IMR-90 (cell line): ENCODE measurements around the gene ICAM4. TPM values are rescaled to one million over a fixed set of nuclear protein-coding genes. Genes with fewer than 3 reads are reported as not detected.

Experiments used
- ATAC-seq: fragments of 200-7000 bp; cut with Tn5 transposase; 2 replicates; pipeline ENCODE4 v1.9.1; 2020; ENCODE audit warnings: low read depth, mild to moderate bottlenecking, moderate library complexity
- BruUV-seq: library from RNA; stranded (reverse); fragments of 400-500 nt; replicated peaks from 2 replicates; lab custom pipeline; 2021; lab: Mats Ljungman, UMichigan
- CTCF ChIA-PET: fragments of 300-600 bp; formaldehyde crosslinking; extraction: SDS; loops from one replicate; lab custom pipeline; 2021; ENCODE audit warnings: antibody characterized with exemption; lab: Yijun Ruan, JAX
- POLR2A ChIA-PET: fragments of 300-600 bp; sonication (Branson Sonifier 250); formaldehyde crosslinking; loops from one replicate; lab custom pipeline; 2022; ENCODE audit warnings: antibody characterized with exemption; ENCODE audit not compliant: unreplicated experiment; lab: Charles Lee
- DNase-seq: peaks from one replicate; pipeline ENCODE4 v3.0.0; 2013
- H2AFZ ChIP-seq: replicated peaks from 2 replicates; pipeline ENCODE3; 2013; ENCODE audit warnings: low read length, mild to moderate bottlenecking; ENCODE audit not compliant: poor library complexity
- H2AK5ac ChIP-seq: 2 replicates; pipeline ENCODE4 v1.6.1; 2013; ENCODE audit warnings: low read depth, low read length, inconsistent platforms
- H2AK9ac ChIP-seq: replicated peaks from 2 replicates; pipeline ENCODE3; 2013; ENCODE audit warnings: mild to moderate bottlenecking, low read depth, low read length, moderate library complexity; ENCODE audit not compliant: poor library complexity
- H2BK120ac ChIP-seq: 2 replicates; pipeline ENCODE4 v1.6.1; 2013; ENCODE audit warnings: low read depth, low read length, inconsistent platforms
- H2BK15ac ChIP-seq: 3 replicates; pipeline ENCODE4 v1.6.1; 2013; ENCODE audit warnings: low read depth, low read length, inconsistent platforms
- H2BK20ac ChIP-seq: 2 replicates; pipeline ENCODE4 v1.6.1; 2013; ENCODE audit warnings: low read depth, mild to moderate bottlenecking, inconsistent platforms, low read length, moderate library complexity
- H2BK5ac ChIP-seq: 2 replicates; pipeline ENCODE4 v1.6.1; 2013; ENCODE audit warnings: mild to moderate bottlenecking, low read depth, low read length, inconsistent platforms; ENCODE audit not compliant: poor library complexity, severe bottlenecking
- H3K14ac ChIP-seq: replicated peaks from 2 replicates; pipeline ENCODE4 v1.6.1; 2013; ENCODE audit warnings: low read depth, low read length, inconsistent platforms
- H3K18ac ChIP-seq: 2 replicates; pipeline ENCODE4 v1.6.1; 2013; ENCODE audit warnings: low read depth, low read length, control low read depth
- H3K23ac ChIP-seq: 2 replicates; pipeline ENCODE4 v1.6.1; 2013; ENCODE audit warnings: low read depth, low read length, inconsistent platforms
- H3K27ac ChIP-seq: 2 replicates; pipeline ENCODE4 v1.5.1; 2013; ENCODE audit warnings: mild to moderate bottlenecking, control low read depth, low read length; ENCODE audit not compliant: insufficient read depth
- H3K27me3 ChIP-seq: 2 replicates; pipeline ENCODE4 v1.6.1; 2013; ENCODE audit warnings: low read length; ENCODE audit not compliant: control insufficient read depth, insufficient read depth
- H3K36me3 ChIP-seq: 2 replicates; pipeline ENCODE4 v1.6.1; 2013; ENCODE audit warnings: low read length, mixed read lengths; ENCODE audit not compliant: control insufficient read depth, insufficient read depth
- H3K4ac ChIP-seq: 2 replicates; pipeline ENCODE4 v1.6.1; 2013; ENCODE audit warnings: low read depth, low read length, inconsistent platforms
- H3K4me1 ChIP-seq: 2 replicates; pipeline ENCODE4 v1.6.1; 2013; ENCODE audit warnings: low read length, mixed read lengths; ENCODE audit not compliant: control insufficient read depth, insufficient read depth
- H3K4me2 ChIP-seq: 2 replicates; pipeline ENCODE4 v1.6.1; 2013; ENCODE audit warnings: low read depth, mild to moderate bottlenecking, control low read depth, low read length, moderate library complexity
- H3K4me3 ChIP-seq: 2 replicates; pipeline ENCODE4 v1.5.1; 2013; ENCODE audit warnings: low read depth, mild to moderate bottlenecking, control low read depth, low read length, moderate library complexity; ENCODE audit not compliant: insufficient read depth
- H3K56ac ChIP-seq: 2 replicates; pipeline ENCODE4 v1.6.1; 2013; ENCODE audit warnings: low read length, inconsistent platforms; ENCODE audit not compliant: insufficient read depth; ENCODE audit errors: extremely low read depth
- H3K79me1 ChIP-seq, 2 experiments: 2 replicates each; pipeline ENCODE4 v1.6.1; 2013; ENCODE audit warnings: low read length in 2 of 2, inconsistent platforms in 1 of 2, low read depth in 1 of 2
- H3K9ac ChIP-seq: 2 replicates; pipeline ENCODE4 v1.6.1; 2013; ENCODE audit warnings: low read depth, low read length, control low read depth
- H3K9me1 ChIP-seq: 2 replicates; pipeline ENCODE4 v1.6.1; 2013; ENCODE audit warnings: low read length, inconsistent platforms; ENCODE audit not compliant: insufficient read depth
- H3K9me3 ChIP-seq: 2 replicates; pipeline ENCODE4 v1.6.1; 2013; ENCODE audit warnings: low read length; ENCODE audit not compliant: control insufficient read depth, insufficient read depth
- H4K20me1 ChIP-seq: 2 replicates; pipeline ENCODE4 v1.6.1; 2013; ENCODE audit warnings: low read length, inconsistent platforms; ENCODE audit not compliant: insufficient read depth
- H4K5ac ChIP-seq: 2 replicates; pipeline ENCODE4 v1.6.1; 2013; ENCODE audit warnings: mild to moderate bottlenecking, low read depth, low read length, control low read depth
- H4K8ac ChIP-seq, 2 experiments: 2 replicates each; pipeline ENCODE4 v1.6.1; 2013; ENCODE audit warnings: low read depth in 2 of 2, low read length in 2 of 2, control low read depth in 1 of 2, inconsistent platforms in 1 of 2
- H4K91ac ChIP-seq: 2 replicates; pipeline ENCODE4 v1.6.1; 2013; ENCODE audit warnings: low read depth, low read length, inconsistent platforms; ENCODE audit not compliant: insufficient read depth
- RFX5 ChIP-seq: IDR thresholded peaks from 2 replicates; pipeline ENCODE4 v1.8.0; 2012; ENCODE audit warnings: low read depth, mild to moderate bottlenecking, low read length, moderate library complexity
- WGBS, 2 experiments: methylation state at CpG; one replicate each; pipeline versions ENCODE4 v1.1.5 to v1.1.7; 2013; ENCODE audit warnings: missing lambda C conversion rate in 2 of 2; ENCODE audit not compliant: insufficient read length in 1 of 2; ENCODE audit errors: extremely low coverage in 2 of 2; 5-methylcytosine and 5-hydroxymethylcytosine counted together
- dilution Hi-C: fragments of 300-500 bp; cut with HindIII; formaldehyde crosslinking; loops from one replicate; pipeline ENCODE4 v1.14.3; 2018; ENCODE audit warnings: low sequenced_read_pairs; ENCODE audit not compliant: unreplicated experiment
- in situ Hi-C: fragments of 300-500 bp; cut with MboI; formaldehyde crosslinking; loops from 3 replicates; pipeline ENCODE4 v1.14.3; 2019; ENCODE audit warnings: low sequenced_read_pairs, inconsistent platforms, mixed read lengths
- intact Hi-C: fragments of 100-400 bp; cut with micrococcal nuclease; formaldehyde crosslinking; loops from 2 replicates; pipeline ENCODE4 v1.10.0; 2022
- polyA plus RNA-seq, 3 experiments: library from polyadenylated mRNA; depleted of rRNA; stranded (reverse); fragments of >200 nt; gene quantifications; 2 replicates each; pipeline ENCODE4 v1.2.3, GENCODE V29; 2012; ENCODE audit warnings: low replicate concordance in 1 of 3
- total RNA-seq: library from RNA; depleted of rRNA; stranded (reverse); fragments of >200 nt; gene quantifications from 2 replicates; pipeline ENCODE4 v1.2.3, GENCODE V29; 2012

Gene ICAM4
- total and polyA plus RNA-seq, 2 of the 4 experiments (the other 2 are of a cell fraction): 2.3 to 4.0 TPM

GRCh38 chr19:10284960-10285278 lies 1.8 kb upstream of the ICAM4 start:
- Histone ChIP-seq H2BK120ac (no peak overlapping the region), H3K4me3 (no peak overlapping the region), H3K9me1 (peaks cover 12% of the 10 kb centered on the region), H3K4me1 (peaks cover 14% of the 10 kb centered on the region), H3K79me1 (no peaks in the 10 kb centered on the region), H4K91ac (no peak overlapping the region), H2AFZ (no peak overlapping the region), H4K8ac (no peak overlapping the region), H4K5ac (no peak overlapping the region), H3K4me2 (no peak overlapping the region), H3K4ac (no peak overlapping the region), H3K36me3 (peaks cover 2% of the 10 kb centered on the region; the same call in 1 of the 2 replicates), H3K27me3 (no peaks in the 10 kb centered on the region; the same call in 1 of the 2 replicates), H3K56ac (no peak overlapping the region), H3K9me3 (no peaks in the 10 kb centered on the region), H3K23ac (no peak overlapping the region), H3K9ac (no peak overlapping the region), H2AK5ac (no peak overlapping the region), H2AK9ac (peak overlapping the region; percentile 71), H4K20me1 (no peaks in the 10 kb centered on the region), H2BK15ac (no peak overlapping the region), H3K27ac (no peak overlapping the region), H2BK20ac (no peak overlapping the region), H3K18ac (no peak overlapping the region), H3K14ac (no peak overlapping the region), H2BK5ac (no peak overlapping the region)
- DNase-seq (no peak), ATAC-seq (no peak)
- WGBS, 2 experiments: 100% methylated on average over 2 of the region's 13 CpGs; no CpG with 5 or more reads in 1 of the 2 experiments
- in situ Hi-C loops (no loop called here), dilution Hi-C loops (no loop called here), intact Hi-C loops (no loop called here)
- POLR2A ChIA-PET: no interaction called here
- no peak for TF ChIP-seq RFX5
- CTCF ChIA-PET: interaction anchor here (2.1 kb wide), 1 partner anchor 104 kb away, joined by 5 read pairs; no protein-coding TSS in a partner anchor
- no TSS peak for BruUV-seq
